ENCODE measurements around the gene HEATR5A.
A peak's percentile ranks its signal among the peaks of the same experiment; 100 is the strongest.

GRCh38 chr14:31419967-31420318 lies 407 bp downstream of the HEATR5A start:
- TF ChIP-seq REST (IDR thresholded peaks at IDR 0.05; ENCODE audit: low read depth): no peak
- TF ChIP-seq TCF12 (IDR thresholded peaks at IDR 0.05; ENCODE audit: low read depth): no peak
- no peak for TF ChIP-seq TEAD4 (IDR thresholded peaks at IDR 0.05)
- TF ChIP-seq MAX (IDR thresholded peaks at IDR 0.05): 0 out of 2 replicates have a peak, but pooled peaks have one; percentile 30
- TF ChIP-seq NFIC (IDR thresholded peaks at IDR 0.05): no peak
- no peak for TF ChIP-seq USF1 (IDR thresholded peaks at IDR 0.05)
- no peak for TF ChIP-seq EP300 (IDR thresholded peaks at IDR 0.05; ENCODE audit: borderline replicate concordance)
- no peak for TF ChIP-seq FOXM1 (IDR thresholded peaks at IDR 0.05; ENCODE audit: borderline replicate concordance, low read depth)
- no peak for TF ChIP-seq YY1 (IDR thresholded peaks at IDR 0.05; ENCODE audit: low read depth)
- no peak for TF ChIP-seq TAF1 (IDR thresholded peaks at IDR 0.05; ENCODE audit: low read depth)
- TF ChIP-seq CEBPB (IDR thresholded peaks at IDR 0.05): no peak
- TF ChIP-seq RAD21 (IDR thresholded peaks at IDR 0.05; ENCODE audit: low read depth): no peak

All from Ishikawa (cell line).